IMR-90 (cell line): ENCODE data around the gene KLK10. TPM values are rescaled to one million over a fixed set of nuclear protein-coding genes. Genes with fewer than 3 reads are reported as not detected.

Experiments
- ATAC-seq: fragments of 200-7000 bp; cut with Tn5 transposase; 2 replicates; pipeline ENCODE4 v1.9.1; 2020; ENCODE audit warnings: low read depth, mild to moderate bottlenecking, moderate library complexity
- BruUV-seq: library from RNA; stranded (reverse); fragments of 400-500 nt; replicated peaks from 2 replicates; lab custom pipeline; 2021; lab: Mats Ljungman, UMichigan
- CTCF ChIA-PET: fragments of 300-600 bp; formaldehyde crosslinking; extraction: SDS; loops from one replicate; lab custom pipeline; 2021; ENCODE audit warnings: antibody characterized with exemption; lab: Yijun Ruan, JAX
- POLR2A ChIA-PET: fragments of 300-600 bp; sonication (Branson Sonifier 250); formaldehyde crosslinking; loops from one replicate; lab custom pipeline; 2022; ENCODE audit warnings: antibody characterized with exemption; ENCODE audit not compliant: unreplicated experiment; lab: Charles Lee
- DNase-seq: peaks from one replicate; pipeline ENCODE4 v3.0.0; 2013
- H2AFZ ChIP-seq: replicated peaks from 2 replicates; pipeline ENCODE3; 2013; ENCODE audit warnings: low read length, mild to moderate bottlenecking; ENCODE audit not compliant: poor library complexity
- H2AK5ac ChIP-seq: 2 replicates; pipeline ENCODE4 v1.6.1; 2013; ENCODE audit warnings: low read depth, low read length, inconsistent platforms
- H2AK9ac ChIP-seq: replicated peaks from 2 replicates; pipeline ENCODE3; 2013; ENCODE audit warnings: mild to moderate bottlenecking, low read depth, low read length, moderate library complexity; ENCODE audit not compliant: poor library complexity
- H2BK120ac ChIP-seq: 2 replicates; pipeline ENCODE4 v1.6.1; 2013; ENCODE audit warnings: low read depth, low read length, inconsistent platforms
- H2BK15ac ChIP-seq: 3 replicates; pipeline ENCODE4 v1.6.1; 2013; ENCODE audit warnings: low read depth, low read length, inconsistent platforms
- H2BK20ac ChIP-seq: 2 replicates; pipeline ENCODE4 v1.6.1; 2013; ENCODE audit warnings: low read depth, mild to moderate bottlenecking, inconsistent platforms, low read length, moderate library complexity
- H2BK5ac ChIP-seq: 2 replicates; pipeline ENCODE4 v1.6.1; 2013; ENCODE audit warnings: mild to moderate bottlenecking, low read depth, low read length, inconsistent platforms; ENCODE audit not compliant: poor library complexity, severe bottlenecking
- H3K14ac ChIP-seq: replicated peaks from 2 replicates; pipeline ENCODE4 v1.6.1; 2013; ENCODE audit warnings: low read depth, low read length, inconsistent platforms
- H3K18ac ChIP-seq: 2 replicates; pipeline ENCODE4 v1.6.1; 2013; ENCODE audit warnings: low read depth, low read length, control low read depth
- H3K23ac ChIP-seq: 2 replicates; pipeline ENCODE4 v1.6.1; 2013; ENCODE audit warnings: low read depth, low read length, inconsistent platforms
- H3K27ac ChIP-seq: 2 replicates; pipeline ENCODE4 v1.5.1; 2013; ENCODE audit warnings: mild to moderate bottlenecking, control low read depth, low read length; ENCODE audit not compliant: insufficient read depth
- H3K27me3 ChIP-seq: 2 replicates; pipeline ENCODE4 v1.6.1; 2013; ENCODE audit warnings: low read length; ENCODE audit not compliant: control insufficient read depth, insufficient read depth
- H3K36me3 ChIP-seq: 2 replicates; pipeline ENCODE4 v1.6.1; 2013; ENCODE audit warnings: low read length, mixed read lengths; ENCODE audit not compliant: control insufficient read depth, insufficient read depth
- H3K4ac ChIP-seq: 2 replicates; pipeline ENCODE4 v1.6.1; 2013; ENCODE audit warnings: low read depth, low read length, inconsistent platforms
- H3K4me1 ChIP-seq: 2 replicates; pipeline ENCODE4 v1.6.1; 2013; ENCODE audit warnings: low read length, mixed read lengths; ENCODE audit not compliant: control insufficient read depth, insufficient read depth
- H3K4me2 ChIP-seq: 2 replicates; pipeline ENCODE4 v1.6.1; 2013; ENCODE audit warnings: low read depth, mild to moderate bottlenecking, control low read depth, low read length, moderate library complexity
- H3K4me3 ChIP-seq: 2 replicates; pipeline ENCODE4 v1.5.1; 2013; ENCODE audit warnings: low read depth, mild to moderate bottlenecking, control low read depth, low read length, moderate library complexity; ENCODE audit not compliant: insufficient read depth
- H3K56ac ChIP-seq: 2 replicates; pipeline ENCODE4 v1.6.1; 2013; ENCODE audit warnings: low read length, inconsistent platforms; ENCODE audit not compliant: insufficient read depth; ENCODE audit errors: extremely low read depth
- H3K79me1 ChIP-seq, 2 experiments: 2 replicates each; pipeline ENCODE4 v1.6.1; 2013; ENCODE audit warnings: low read length in 2 of 2, inconsistent platforms in 1 of 2, low read depth in 1 of 2
- H3K9ac ChIP-seq: 2 replicates; pipeline ENCODE4 v1.6.1; 2013; ENCODE audit warnings: low read depth, low read length, control low read depth
- H3K9me1 ChIP-seq: 2 replicates; pipeline ENCODE4 v1.6.1; 2013; ENCODE audit warnings: low read length, inconsistent platforms; ENCODE audit not compliant: insufficient read depth
- H3K9me3 ChIP-seq: 2 replicates; pipeline ENCODE4 v1.6.1; 2013; ENCODE audit warnings: low read length; ENCODE audit not compliant: control insufficient read depth, insufficient read depth
- H4K20me1 ChIP-seq: 2 replicates; pipeline ENCODE4 v1.6.1; 2013; ENCODE audit warnings: low read length, inconsistent platforms; ENCODE audit not compliant: insufficient read depth
- H4K5ac ChIP-seq: 2 replicates; pipeline ENCODE4 v1.6.1; 2013; ENCODE audit warnings: mild to moderate bottlenecking, low read depth, low read length, control low read depth
- H4K8ac ChIP-seq, 2 experiments: 2 replicates each; pipeline ENCODE4 v1.6.1; 2013; ENCODE audit warnings: low read depth in 2 of 2, low read length in 2 of 2, control low read depth in 1 of 2, inconsistent platforms in 1 of 2
- H4K91ac ChIP-seq: 2 replicates; pipeline ENCODE4 v1.6.1; 2013; ENCODE audit warnings: low read depth, low read length, inconsistent platforms; ENCODE audit not compliant: insufficient read depth
- CEBPB ChIP-seq: IDR thresholded peaks from 2 replicates; pipeline ENCODE4 v1.6.1; 2012; ENCODE audit warnings: low read depth, low read length, improper control_type of control experiment
- CHD1 ChIP-seq: IDR thresholded peaks from 2 replicates; pipeline ENCODE4 v1.6.1; 2012; ENCODE audit warnings: low read depth, low read length, improper control_type of control experiment
- CTCF ChIP-seq: conservative IDR thresholded peaks from 2 replicates; pipeline ENCODE4 v1.5.1; 2012; ENCODE audit warnings: mild to moderate bottlenecking, low read depth, low read length, improper control_type of control experiment
- FOS ChIP-seq: fragments of 150-350 bp; IDR thresholded peaks from 2 replicates; pipeline ENCODE4 v1.6.1; 2016; ENCODE audit warnings: low read depth, low read length
- MAFK ChIP-seq: IDR thresholded peaks from 2 replicates; pipeline ENCODE4 v1.6.1; 2012; ENCODE audit warnings: low read depth, low read length, improper control_type of control experiment
- MAZ ChIP-seq: IDR thresholded peaks from 2 replicates; pipeline ENCODE4 v1.6.1; 2012; ENCODE audit warnings: low read depth, mild to moderate bottlenecking, low read length, improper control_type of control experiment, moderate library complexity, borderline replicate concordance
- RAD21 ChIP-seq: IDR thresholded peaks from 2 replicates; pipeline ENCODE4 v1.6.1; 2012; ENCODE audit warnings: low read length, improper control_type of control experiment
- RFX5 ChIP-seq: IDR thresholded peaks from 2 replicates; pipeline ENCODE4 v1.8.0; 2012; ENCODE audit warnings: low read depth, mild to moderate bottlenecking, low read length, moderate library complexity
- SMC3 ChIP-seq: fragments of 150-350 bp; IDR thresholded peaks from 2 replicates; pipeline ENCODE4 v1.6.1; 2016; ENCODE audit warnings: low read depth, mild to moderate bottlenecking, antibody characterized with exemption, low read length, moderate library complexity
- USF2 ChIP-seq: fragments of 150-350 bp; IDR thresholded peaks from 2 replicates; pipeline ENCODE4 v1.6.1; 2017; ENCODE audit warnings: mild to moderate bottlenecking, antibody characterized with exemption, low read length, low read depth
- WGBS, 2 experiments: methylation state at CpG; one replicate each; pipeline versions ENCODE4 v1.1.5 to v1.1.7; 2013; ENCODE audit warnings: missing lambda C conversion rate in 2 of 2; ENCODE audit not compliant: insufficient read length in 1 of 2; ENCODE audit errors: extremely low coverage in 2 of 2; 5-methylcytosine and 5-hydroxymethylcytosine counted together
- dilution Hi-C: fragments of 300-500 bp; cut with HindIII; formaldehyde crosslinking; loops from one replicate; pipeline ENCODE4 v1.14.3; 2018; ENCODE audit warnings: low sequenced_read_pairs; ENCODE audit not compliant: unreplicated experiment
- in situ Hi-C: fragments of 300-500 bp; cut with MboI; formaldehyde crosslinking; loops from 3 replicates; pipeline ENCODE4 v1.14.3; 2019; ENCODE audit warnings: low sequenced_read_pairs, inconsistent platforms, mixed read lengths
- intact Hi-C: fragments of 100-400 bp; cut with micrococcal nuclease; formaldehyde crosslinking; loops from 2 replicates; pipeline ENCODE4 v1.10.0; 2022
- polyA plus RNA-seq, 3 experiments: library from polyadenylated mRNA; depleted of rRNA; stranded (reverse); fragments of >200 nt; gene quantifications; 2 replicates each; pipeline ENCODE4 v1.2.3, GENCODE V29; 2012; ENCODE audit warnings: low replicate concordance in 1 of 3
- total RNA-seq: library from RNA; depleted of rRNA; stranded (reverse); fragments of >200 nt; gene quantifications from 2 replicates; pipeline ENCODE4 v1.2.3, GENCODE V29; 2012

The KLK10 gene
- total and polyA plus RNA-seq, 2 of the 4 experiments (the other 2 are of a cell fraction) = not detected

GRCh38 chr19:51000981-51001380 lies 18.5 kb downstream of the KLK10 start:
- Histone ChIP-seq H3K27ac (no peak overlapping the region), H3K9ac (no peak overlapping the region), H3K36me3 (no peaks in the 10 kb centered on the region), H3K9me3 (peaks cover 14% of the 10 kb centered on the region), H3K79me1 (no peaks in the 10 kb centered on the region), H4K8ac (no peak overlapping the region), H3K4me2 (no peak overlapping the region), H3K4me1 (no peaks in the 10 kb centered on the region), H3K14ac (no peak overlapping the region), H3K56ac (no peak overlapping the region), H2BK15ac (no peak overlapping the region), H2BK20ac (no peak overlapping the region), H4K5ac (no peak overlapping the region), H4K20me1 (no peaks in the 10 kb centered on the region; the same call in 1 of the 2 replicates), H3K18ac (no peak overlapping the region), H2BK120ac (no peak overlapping the region), H3K23ac (no peak overlapping the region), H3K4ac (no peak overlapping the region), H2AFZ (no peak overlapping the region), H3K4me3 (no peak overlapping the region), H2BK5ac (no peak overlapping the region), H2AK9ac (no peak overlapping the region), H3K9me1 (no peaks in the 10 kb centered on the region), H3K27me3 (no peaks in the 10 kb centered on the region), H2AK5ac (no peak overlapping the region), H4K91ac (no peak overlapping the region)
- DNase-seq (no peak), ATAC-seq (no peak)
- in situ Hi-C loops = no loop called here
- dilution Hi-C loops = no loop called here
- ChIA-PET POLR2A (no interaction called here), CTCF (no interaction called here)
- 100% methylated on average over 1 of the region's 16 CpGs; no CpG with 5 or more reads in 1 of the 2 experiments for WGBS, 2 experiments
- BruUV-seq = no TSS peak
- TF ChIP-seq MAZ (no peak), USF2 (no peak), CHD1 (no peak), SMC3 (no peak), RFX5 (no peak), RAD21 (no peak), MAFK (no peak), CTCF (no peak), CEBPB (no peak), FOS (no peak)
- intact Hi-C loops = no loop called here
